ENCODE data around the gene RHO.

DNA sequence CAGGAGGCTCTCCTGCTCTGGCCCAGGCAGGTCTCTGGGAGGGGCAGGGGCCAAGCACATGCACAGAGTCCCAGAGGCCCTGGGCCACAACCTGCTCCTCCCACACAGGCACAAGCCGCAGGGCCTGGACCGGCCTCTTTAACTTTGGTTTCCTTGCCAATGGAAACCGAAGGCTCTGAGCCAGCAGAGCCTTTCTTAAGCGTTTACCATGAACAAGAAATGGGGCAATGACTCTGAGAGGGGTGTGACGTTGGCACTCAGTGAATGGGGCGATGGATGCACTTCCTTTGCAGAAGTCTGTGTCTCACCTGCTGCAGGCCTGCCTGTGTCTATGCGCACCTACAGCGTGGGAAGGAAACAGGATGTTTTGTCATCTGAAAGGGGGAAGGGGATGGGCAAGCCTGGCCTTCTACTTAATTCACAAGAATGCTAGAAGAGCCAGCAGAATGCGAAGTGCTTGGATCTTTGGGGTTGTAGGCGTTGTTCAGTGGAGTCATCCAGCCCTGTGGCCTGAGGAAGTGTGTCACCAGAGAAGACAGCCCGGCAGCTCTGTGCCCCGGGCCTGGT is 46.6 kb upstream of the RHO start:
- TF ChIP-seq, protein P1, sequence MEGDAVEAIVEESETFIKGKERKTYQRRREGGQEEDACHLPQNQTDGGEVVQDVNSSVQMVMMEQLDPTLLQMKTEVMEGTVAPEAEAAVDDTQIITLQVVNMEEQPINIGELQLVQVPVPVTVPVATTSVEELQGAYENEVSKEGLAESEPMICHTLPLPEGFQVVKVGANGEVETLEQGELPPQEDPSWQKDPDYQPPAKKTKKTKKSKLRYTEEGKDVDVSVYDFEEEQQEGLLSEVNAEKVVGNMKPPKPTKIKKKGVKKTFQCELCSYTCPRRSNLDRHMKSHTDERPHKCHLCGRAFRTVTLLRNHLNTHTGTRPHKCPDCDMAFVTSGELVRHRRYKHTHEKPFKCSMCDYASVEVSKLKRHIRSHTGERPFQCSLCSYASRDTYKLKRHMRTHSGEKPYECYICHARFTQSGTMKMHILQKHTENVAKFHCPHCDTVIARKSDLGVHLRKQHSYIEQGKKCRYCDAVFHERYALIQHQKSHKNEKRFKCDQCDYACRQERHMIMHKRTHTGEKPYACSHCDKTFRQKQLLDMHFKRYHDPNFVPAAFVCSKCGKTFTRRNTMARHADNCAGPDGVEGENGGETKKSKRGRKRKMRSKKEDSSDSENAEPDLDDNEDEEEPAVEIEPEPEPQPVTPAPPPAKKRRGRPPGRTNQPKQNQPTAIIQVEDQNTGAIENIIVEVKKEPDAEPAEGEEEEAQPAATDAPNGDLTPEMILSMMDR (IDR thresholded peaks at IDR 0.05): no peak
- TF ChIP-seq RXRA (IDR thresholded peaks at IDR 0.05; ENCODE audit: borderline replicate concordance, low read depth): no peak
- TF ChIP-seq POLR2AphosphoS5 (IDR thresholded peaks at IDR 0.05; ENCODE audit: low read depth, low read length): no peak
- TF ChIP-seq TAF1 (IDR thresholded peaks at IDR 0.05; ENCODE audit: borderline replicate concordance, low read depth, low read length): no peak
